ENCODE results near the gene CD24. TPM values are rescaled to one million over a fixed set of nuclear protein-coding genes. Genes with fewer than 3 reads are reported as not detected.
"Not testable (repeated sequence)": the region's sequence is repeated elsewhere in the genome, so short reads cannot be mapped to it uniquely, and the experiment has no call there.

The CD24 gene
- total RNA-seq, 4 donors from 2014 or later, result 711 to 1,654 (median 1,435) TPM

- Histone ChIP-seq H3K4me3 (peak overlapping the region; percentile 61 to 76 (median 69)), H3K36me3 (no peaks in the 10 kb centered on the region), H3K27me3 (peaks cover 0 to 65% (median 12%) of the 10 kb centered on the region in 4 donors), H3K27ac (peak overlapping the region; percentile 40 to 90 (median 84)), H3K9me3 (no peaks in the 10 kb centered on the region), H3K4me1 (peaks cover 13 to 37% (median 14%) of the 10 kb centered on the region in 3 donors)
- no peak for TF ChIP-seq POLR2A (IDR thresholded peaks at IDR 0.05)
- TF ChIP-seq CTCF (IDR thresholded peaks at IDR 0.05), result no peak
- 43 to 47% methylated on average over 9 to 10 of the region's 10 CpGs for WGBS, 2 donors
- intact Hi-C loops (cut with DNase I), result loop anchor here (10.0 kb wide), 1 partner anchor 368 kb away; no protein-coding TSS in a partner anchor
- no peak for DNase-seq
These were observed 2.0 kb downstream of the CD24 start for GRCh38 chr6:106972500-106972899.

- H3K36me3 ChIP-seq, H3K9me3 ChIP-seq, H3K4me3 ChIP-seq, H3K27ac ChIP-seq, DNase-seq: not testable (repeated sequence)
- Histone ChIP-seq H3K27me3 (peaks cover 0 to 48% (median 10%) of the 10 kb centered on the region in 4 donors), H3K4me1 (peaks cover 13 to 26% (median 14%) of the 10 kb centered on the region in 3 donors)
- WGBS, 2 donors, result 92 to 93% methylated on average over 6 of the region's 6 CpGs
- intact Hi-C loops (cut with DNase I), result loop anchor here (10.0 kb wide), 1 partner anchor 366 kb away; no protein-coding TSS in a partner anchor
These were observed 3.8 kb downstream of the CD24 start for GRCh38 chr6:106970769-106971168.

DNA sequence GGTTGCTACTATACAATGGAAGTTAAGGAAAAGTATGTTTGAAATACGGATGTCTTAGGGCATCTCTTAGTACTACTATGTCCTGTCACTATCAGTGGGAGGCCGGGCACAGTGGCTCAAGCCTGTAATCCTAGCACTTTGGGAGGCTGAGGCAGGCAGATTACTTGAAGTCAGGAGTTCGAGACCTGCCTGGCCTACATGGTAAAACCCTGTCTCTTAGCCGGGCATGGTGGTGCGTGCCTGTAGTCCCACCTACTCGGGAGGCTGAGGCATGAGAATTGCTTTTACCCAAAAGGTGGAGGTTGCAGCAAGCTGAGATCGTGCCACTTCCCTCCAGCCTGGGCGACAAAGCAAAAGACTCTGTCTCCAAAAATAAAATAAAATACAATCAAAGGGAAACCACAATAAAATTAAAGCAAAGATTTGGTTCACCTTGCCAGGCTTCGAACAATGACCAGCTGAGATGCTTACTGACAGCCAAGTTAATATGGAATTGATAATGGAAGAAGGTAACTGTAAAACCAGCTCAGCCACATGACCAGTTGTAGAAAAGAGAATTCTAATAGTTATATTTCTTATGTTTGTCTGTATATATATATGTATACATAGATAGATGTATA, 6.5 kb downstream of the CD24 start:
- no peak for DNase-seq
- H3K9me3 ChIP-seq, result no peaks in the 10 kb centered on the region
- H3K4me3 ChIP-seq, result no peak overlapping the region
- intact Hi-C loops (cut with DNase I), result no loop called here
- no peaks in the 10 kb centered on the region for H3K36me3 ChIP-seq
- no peak overlapping the region for H3K27ac ChIP-seq
- H3K27me3 ChIP-seq, result peaks cover 0 to 21% (median 0%) of the 10 kb centered on the region in 4 donors
- peaks cover 0 to 1% (median 0%) of the 10 kb centered on the region in 3 donors for H3K4me1 ChIP-seq
- 71 to 87% methylated on average over 7 to 8 of the region's 9 CpGs for WGBS, 2 donors
- TF ChIP-seq CTCF (IDR thresholded peaks at IDR 0.05) (no peak), POLR2A (IDR thresholded peaks at IDR 0.05) (no peak)

DNA sequence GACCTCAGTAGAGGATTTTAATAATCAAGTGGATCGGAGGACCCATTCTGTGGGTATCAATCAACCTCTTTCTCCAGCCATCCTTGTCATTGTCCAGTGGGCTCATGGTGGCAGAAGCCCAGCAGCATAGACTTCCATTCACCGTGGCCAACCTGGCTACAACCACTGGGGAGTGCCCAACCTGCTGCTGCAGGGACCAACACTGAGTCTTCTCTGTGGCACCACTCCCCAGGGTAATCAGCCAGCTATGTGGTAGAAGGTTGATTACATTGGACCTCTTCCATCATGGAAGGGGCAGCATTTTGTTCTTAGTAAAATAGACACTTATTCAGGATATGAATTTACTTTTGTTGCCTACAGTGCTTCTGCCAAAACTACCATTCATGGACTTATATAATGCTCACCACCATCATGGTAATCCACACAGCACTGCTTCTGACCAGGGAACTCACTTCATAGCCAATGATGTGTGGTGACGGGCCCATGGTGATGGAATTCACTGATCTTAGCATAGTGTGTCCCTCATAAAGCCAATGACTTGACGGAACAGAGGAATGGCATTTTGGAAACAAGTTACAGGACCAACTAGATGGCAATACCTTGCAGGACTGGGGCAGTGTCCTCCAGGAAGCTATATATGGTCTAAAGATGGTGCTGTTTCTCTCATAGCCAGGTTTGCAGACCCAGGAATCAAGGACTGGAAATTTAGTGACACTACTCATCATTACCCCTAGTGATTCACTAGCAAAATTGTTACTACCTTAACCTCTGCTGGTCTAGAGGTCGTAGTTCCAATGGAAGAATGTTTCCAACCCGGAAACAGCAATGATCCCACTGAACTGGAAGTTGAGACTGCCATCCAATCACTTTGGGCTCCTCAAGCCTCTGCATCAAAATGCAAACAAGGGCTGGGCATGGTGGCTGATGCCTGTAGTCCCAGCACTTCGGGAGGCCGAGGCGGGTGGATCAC, 7.6 kb downstream of the CD24 start:
- intact Hi-C loops (cut with DNase I), result no loop called here
- Histone ChIP-seq H3K4me3 (no peak overlapping the region), H3K9me3 (no peaks in the 10 kb centered on the region), H3K27ac (peak overlapping the region in 1 of 4 donors; percentile 36), H3K27me3 (peaks cover 0 to 10% (median 0%) of the 10 kb centered on the region in 4 donors), H3K4me1 (no peaks in the 10 kb centered on the region), H3K36me3 (no peaks in the 10 kb centered on the region)
- TF ChIP-seq POLR2A (IDR thresholded peaks at IDR 0.05), result no peak
- TF ChIP-seq CTCF (IDR thresholded peaks at IDR 0.05), result no peak
- DNase-seq, result no peak
- 84 to 85% methylated on average over 5 to 6 of the region's 9 CpGs for WGBS, 2 donors

DNA sequence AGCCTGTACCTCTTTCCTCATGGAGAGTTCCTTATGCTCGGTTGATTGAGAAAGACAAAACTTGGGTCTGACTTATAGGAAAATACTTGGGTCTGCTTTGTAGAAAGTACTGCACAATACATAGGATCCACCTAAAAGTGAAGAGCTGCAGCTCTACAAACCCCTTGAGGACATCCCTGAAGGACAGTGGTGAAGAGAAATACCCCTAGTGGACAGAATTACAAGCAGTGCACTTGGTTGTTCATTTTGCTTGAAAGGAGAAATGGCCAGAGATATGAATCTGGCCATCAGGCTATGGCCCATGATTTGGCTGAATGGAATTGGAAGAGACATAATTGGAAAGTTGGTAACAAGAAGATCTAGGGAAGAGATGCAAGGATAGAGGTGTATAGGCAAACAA, 8.3 kb downstream of the CD24 start:
- Histone ChIP-seq H3K36me3 (no peaks in the 10 kb centered on the region), H3K4me1 (no peaks in the 10 kb centered on the region), H3K27ac (no peak overlapping the region), H3K4me3 (no peak overlapping the region), H3K9me3 (no peaks in the 10 kb centered on the region), H3K27me3 (peaks cover 0 to 4% (median 0%) of the 10 kb centered on the region in 4 donors)
- intact Hi-C loops (cut with DNase I), result no loop called here
- peak in 1 of 6 experiments; percentile 33 for TF ChIP-seq CTCF (IDR thresholded peaks at IDR 0.05)
- TF ChIP-seq POLR2A (IDR thresholded peaks at IDR 0.05), result no peak
- DNase-seq, result no peak
- 87 to 100% methylated on average over 1 of the region's 1 CpG for WGBS, 2 donors

Measured in esophagus squamous epithelium (tissue), 5 donors.